ENCODE results near the gene NCR3LG1. TPM values are rescaled to one million over a fixed set of nuclear protein-coding genes. Genes with fewer than 3 reads are reported as not detected.
A peak's percentile ranks its signal among the peaks of the same experiment; 100 is the strongest.

Gene NCR3LG1
- total RNA-seq, 2 donors from 2014 or later: 4.2 to 9.7 TPM

- DNase-seq (ENCODE audit: low spot score): peak; percentile 10
- Histone ChIP-seq H3K9me3 (no peaks in the 10 kb centered on the region), H3K4me1 (ENCODE audit: control insufficient read depth in 1 of 2, low read depth in 2 of 2) (no peaks in the 10 kb centered on the region), H3K27me3 (replicated peaks; ENCODE audit: insufficient read depth) (no peaks in the 10 kb centered on the region), H3K36me3 (no peaks in the 10 kb centered on the region), H3K4me3 (peak overlapping the region; percentile 83), H3K27ac (no peak overlapping the region)
- peak; percentile 50 for TF ChIP-seq CTCF (IDR thresholded peaks at IDR 0.05)
- no peak for ATAC-seq (ENCODE audit: insufficient number of reproducible peaks, low FRiP score, low read depth)
These were observed 3.0 kb downstream of the NCR3LG1 start for GRCh38 chr11:17354601-17354991.

GRCh38 chr11:17366495-17366894 lies 14.9 kb downstream of the NCR3LG1 start:
- H3K4me3 ChIP-seq: no peak overlapping the region
- no peak for TF ChIP-seq CTCF (IDR thresholded peaks at IDR 0.05)
- no peak for DNase-seq (ENCODE audit: low spot score)
- no peak for ATAC-seq (ENCODE audit: insufficient number of reproducible peaks, low FRiP score, low read depth)
- H3K36me3 ChIP-seq: peaks cover 35% of the 10 kb centered on the region
- no peaks in the 10 kb centered on the region for H3K27me3 ChIP-seq (replicated peaks; ENCODE audit: insufficient read depth)
- H3K9me3 ChIP-seq: peaks cover 18% of the 10 kb centered on the region
- H3K4me1 ChIP-seq (ENCODE audit: control insufficient read depth in 1 of 2, low read depth in 2 of 2): no peaks in the 10 kb centered on the region
- no peak overlapping the region for H3K27ac ChIP-seq

GRCh38 chr11:17368551-17368950 lies 17.0 kb downstream of the NCR3LG1 start:
- DNase-seq (ENCODE audit: low spot score): no peak
- H3K27me3 ChIP-seq (replicated peaks; ENCODE audit: insufficient read depth): no peaks in the 10 kb centered on the region
- H3K9me3 ChIP-seq: peaks cover 38% of the 10 kb centered on the region
- H3K4me1 ChIP-seq (ENCODE audit: control insufficient read depth in 1 of 2, low read depth in 2 of 2): no peaks in the 10 kb centered on the region
- no peak for TF ChIP-seq CTCF (IDR thresholded peaks at IDR 0.05)
- H3K36me3 ChIP-seq: peaks cover 54% of the 10 kb centered on the region
- no peak for ATAC-seq (ENCODE audit: insufficient number of reproducible peaks, low FRiP score, low read depth)
- no peak overlapping the region for H3K4me3 ChIP-seq
- H3K27ac ChIP-seq: no peak overlapping the region

GRCh38 chr11:17369094-17369493 lies 17.5 kb downstream of the NCR3LG1 start:
- H3K4me1 ChIP-seq (ENCODE audit: control insufficient read depth in 1 of 2, low read depth in 2 of 2): no peaks in the 10 kb centered on the region
- H3K36me3 ChIP-seq: peaks cover 60% of the 10 kb centered on the region
- DNase-seq (ENCODE audit: low spot score) (no peak), ATAC-seq (ENCODE audit: insufficient number of reproducible peaks, low FRiP score, low read depth) (no peak)
- H3K9me3 ChIP-seq: peaks cover 38% of the 10 kb centered on the region
- H3K4me3 ChIP-seq: no peak overlapping the region
- TF ChIP-seq CTCF (IDR thresholded peaks at IDR 0.05): no peak
- no peaks in the 10 kb centered on the region for H3K27me3 ChIP-seq (replicated peaks; ENCODE audit: insufficient read depth)
- no peak overlapping the region for H3K27ac ChIP-seq

GRCh38 chr11:17369684-17370243 lies 18.2 kb downstream of the NCR3LG1 start:
- no peaks in the 10 kb centered on the region for H3K27me3 ChIP-seq (replicated peaks; ENCODE audit: insufficient read depth)
- no peak for TF ChIP-seq CTCF (IDR thresholded peaks at IDR 0.05)
- DNase-seq (ENCODE audit: low spot score) (no peak), ATAC-seq (ENCODE audit: insufficient number of reproducible peaks, low FRiP score, low read depth) (no peak)
- H3K4me1 ChIP-seq (ENCODE audit: control insufficient read depth in 1 of 2, low read depth in 2 of 2): no peaks in the 10 kb centered on the region
- no peak overlapping the region for H3K4me3 ChIP-seq
- H3K27ac ChIP-seq: no peak overlapping the region
- peaks cover 65% of the 10 kb centered on the region for H3K36me3 ChIP-seq
- H3K9me3 ChIP-seq: peaks cover 38% of the 10 kb centered on the region

Measured in thoracic aorta (tissue), 2 donors.